H1 (cell line): ENCODE data around the gene LILRA1. TPM values are rescaled to one million over a fixed set of nuclear protein-coding genes. Genes with fewer than 3 reads are reported as not detected.

Experiments used
- CTCF ChIA-PET: fragments of 300-600 bp; sonication (Branson Sonifier 250); formaldehyde crosslinking; loops from one replicate; lab custom pipeline; 2021; ENCODE audit not compliant: partially characterized antibody; lab: Charles Lee
- POLR2A ChIA-PET: fragments of 300-600 bp; sonication (Branson Sonifier 250); formaldehyde crosslinking; loops from one replicate; lab custom pipeline; 2021; ENCODE audit warnings: inconsistent platforms; ENCODE audit not compliant: partially characterized antibody; lab: Charles Lee
- DNase-seq, 2 experiments: peaks; one replicate each; pipeline versions ENCODE4 v3.0.0 to v3.0.0-alpha.2; 2010 to 2022; ENCODE audit warnings: low spot score in 2 of 2, low read depth in 1 of 2, mixed read lengths in 1 of 2
- FAIRE-seq: peaks from 2 replicates; lab custom pipeline; 2011; peaks lifted over from hg19 to GRCh38; lab: Jason Lieb, UNC
- H2AFZ ChIP-seq: 2 replicates; pipeline ENCODE4 v1.8.1; 2012; ENCODE audit warnings: low read length, inconsistent platforms
- H2AK5ac ChIP-seq: 2 replicates; pipeline ENCODE4 v1.6.1; 2013; ENCODE audit warnings: low read depth, low read length
- H2BK120ac ChIP-seq: replicated peaks from 2 replicates; pipeline ENCODE3; 2013; ENCODE audit warnings: low read depth, low read length, inconsistent platforms
- H2BK12ac ChIP-seq: 2 replicates; pipeline ENCODE4 v1.6.1; 2013; ENCODE audit warnings: low read depth, low read length
- H2BK15ac ChIP-seq: 2 replicates; pipeline ENCODE4 v1.6.1; 2013; ENCODE audit warnings: low read length
- H2BK20ac ChIP-seq: 2 replicates; pipeline ENCODE4 v1.6.1; 2013; ENCODE audit warnings: low read length
- H2BK5ac ChIP-seq: 2 replicates; pipeline ENCODE4 v1.6.1; 2013; ENCODE audit warnings: low read depth, low read length
- H3K14ac ChIP-seq: 2 replicates; pipeline ENCODE4 v1.6.1; 2013; ENCODE audit warnings: inconsistent platforms; ENCODE audit not compliant: insufficient read length
- H3K18ac ChIP-seq: 2 replicates; pipeline ENCODE4 v1.6.1; 2013; ENCODE audit warnings: low read length; ENCODE audit errors: extremely low read depth
- H3K23ac ChIP-seq: 2 replicates; pipeline ENCODE4 v1.6.1; 2013; ENCODE audit warnings: inconsistent platforms; ENCODE audit not compliant: insufficient read length
- H3K23me2 ChIP-seq: 2 replicates; pipeline ENCODE4 v1.6.1; 2013; ENCODE audit warnings: low read depth, low read length
- H3K27ac ChIP-seq: 2 replicates; pipeline ENCODE4 v1.6.1; 2011; ENCODE audit warnings: low read depth, low read length, inconsistent platforms
- H3K27me3 ChIP-seq, 4 experiments: replicated peaks in 1 of 4; 1 replicate in 1 of 4; 2 replicates in 3 of 4; pipeline versions ENCODE4 v1.6.1 to v1.8.1; 2011 to 2013; ENCODE audit warnings: low read length in 3 of 4, mild to moderate bottlenecking in 3 of 4, inconsistent platforms in 2 of 4, mixed read lengths in 2 of 4, moderate library complexity in 1 of 4; ENCODE audit not compliant: control insufficient read depth in 3 of 4, insufficient read depth in 3 of 4; ENCODE audit errors: extremely low read depth in 1 of 4
- H3K36me3 ChIP-seq, 4 experiments: 2 replicates each; pipeline versions ENCODE4 v1.6.1 to v1.8.1; 2011 to 2013; ENCODE audit warnings: mild to moderate bottlenecking in 4 of 4, low read length in 3 of 4, moderate library complexity in 2 of 4, control low read depth in 1 of 4, inconsistent platforms in 1 of 4; ENCODE audit not compliant: insufficient read depth in 4 of 4, control insufficient read depth in 2 of 4
- H3K4ac ChIP-seq: replicated peaks from 2 replicates; pipeline ENCODE3; 2013; ENCODE audit warnings: low read length, low read depth, mixed read lengths, inconsistent platforms; ENCODE audit not compliant: insufficient read length
- H3K4me1 ChIP-seq, 4 experiments: replicated peaks in 1 of 4; 1 replicate in 1 of 4; 2 replicates in 3 of 4; pipeline versions ENCODE4 v1.6.1 to v1.8.1; 2011 to 2013; ENCODE audit warnings: low read length in 3 of 4, inconsistent platforms in 2 of 4, mixed read lengths in 1 of 4; ENCODE audit not compliant: insufficient read depth in 4 of 4, control insufficient read depth in 3 of 4
- H3K4me2 ChIP-seq, 2 experiments: 2 replicates each; pipeline versions ENCODE4 v1.6.1 to v1.8.1; 2011 to 2013; ENCODE audit warnings: low read depth in 2 of 2, low read length in 2 of 2, control low read depth in 1 of 2, inconsistent platforms in 1 of 2, mild to moderate bottlenecking in 1 of 2; ENCODE audit not compliant: insufficient read depth in 1 of 2
- H3K4me3 ChIP-seq, 4 experiments: fragments of 200-600, 300-600 bp in 1 of 4; sonication (generic), shearing (Covaris generic), sonication (Bioruptor Twin) in 1 of 4; 2 replicates each; pipeline versions ENCODE4 v1.5.1 to v1.8.1; 2011 to 2016; ENCODE audit warnings: low read length in 4 of 4, low read depth in 3 of 4, control low read depth in 2 of 4, inconsistent platforms in 2 of 4, mild to moderate bottlenecking in 2 of 4, mixed read lengths in 1 of 4, moderate library complexity in 1 of 4; ENCODE audit not compliant: insufficient read depth in 2 of 4; ENCODE audit errors: extremely low read depth in 1 of 4
- H3K56ac ChIP-seq: replicated peaks from 2 replicates; pipeline ENCODE3; 2013; ENCODE audit warnings: low read depth, mild to moderate bottlenecking, mixed read lengths, low read length, inconsistent platforms; ENCODE audit not compliant: insufficient read length
- H3K79me1 ChIP-seq: 2 replicates; pipeline ENCODE4 v1.6.1; 2013; ENCODE audit warnings: low read depth, low read length, control low read depth
- H3K79me2 ChIP-seq, 2 experiments: 2 replicates each; pipeline versions ENCODE4 v1.6.1 to v1.8.1; 2012 to 2013; ENCODE audit warnings: low read length in 2 of 2, mild to moderate bottlenecking in 2 of 2, inconsistent platforms in 1 of 2; ENCODE audit not compliant: insufficient read depth in 2 of 2, control insufficient read depth in 1 of 2
- H3K9ac ChIP-seq, 4 experiments: replicated peaks in 1 of 4; 1 replicate in 1 of 4; 2 replicates in 3 of 4; pipeline versions ENCODE4 v1.6.1 to v1.8.1; 2011 to 2013; ENCODE audit warnings: low read depth in 3 of 4, low read length in 3 of 4, control low read depth in 2 of 4, mild to moderate bottlenecking in 2 of 4, moderate library complexity in 2 of 4, inconsistent platforms in 1 of 4; ENCODE audit errors: extremely low read depth in 1 of 4
- H3K9me3 ChIP-seq, 2 experiments: 2 replicates each; pipeline versions ENCODE4 v1.6.1 to v1.8.1; 2012 to 2013; ENCODE audit warnings: mild to moderate bottlenecking in 2 of 2, moderate library complexity in 2 of 2, control low read depth in 1 of 2, inconsistent platforms in 1 of 2, low read depth in 1 of 2, low read length in 1 of 2, mixed read lengths in 1 of 2; ENCODE audit not compliant: insufficient read depth in 2 of 2
- H4K20me1 ChIP-seq, 2 experiments: replicated peaks in 1 of 2; 2 replicates each; pipeline versions ENCODE3 to v1.8.1; 2011 to 2013; ENCODE audit warnings: inconsistent platforms in 2 of 2, low read length in 2 of 2, mild to moderate bottlenecking in 1 of 2; ENCODE audit not compliant: insufficient read depth in 2 of 2, control insufficient read depth in 1 of 2
- H4K5ac ChIP-seq: 2 replicates; pipeline ENCODE4 v1.6.1; 2013; ENCODE audit warnings: low read length, low read depth, mixed read lengths, inconsistent platforms; ENCODE audit not compliant: insufficient read length
- H4K8ac ChIP-seq: 2 replicates; pipeline ENCODE4 v1.8.0; 2013; ENCODE audit warnings: mild to moderate bottlenecking, moderate library complexity, low read length, inconsistent platforms; ENCODE audit not compliant: insufficient read depth; ENCODE audit errors: extremely low read depth
- H4K91ac ChIP-seq: replicated peaks from 2 replicates; pipeline ENCODE3; 2013; ENCODE audit warnings: low read length, mixed read lengths, inconsistent platforms; ENCODE audit not compliant: insufficient read length
- EGR1 ChIP-seq: IDR thresholded peaks from 2 replicates; pipeline ENCODE4 v1.6.1; 2011; ENCODE audit warnings: low read depth, low read length, borderline replicate concordance
- KDM4A ChIP-seq: IDR thresholded peaks from one replicate; pipeline ENCODE4 v1.7.1; 2012; ENCODE audit warnings: low read depth, mild to moderate bottlenecking, moderate library complexity, low read length, inconsistent platforms; ENCODE audit not compliant: severe bottlenecking
- POLR2A ChIP-seq, 2 experiments: IDR thresholded peaks; 1 replicate in 1 of 2; 2 replicates in 1 of 2; pipeline ENCODE4 v1.6.1; 2011; ENCODE audit warnings: low read depth in 2 of 2, low read length in 2 of 2, mild to moderate bottlenecking in 2 of 2; ENCODE audit errors: control extremely low read depth in 1 of 2
- RFX5 ChIP-seq: IDR thresholded peaks from 2 replicates; pipeline ENCODE4 v1.6.1; 2011; ENCODE audit warnings: low read depth, low read length, improper control_type of control experiment, borderline replicate concordance
- SIRT6 ChIP-seq: IDR thresholded peaks from one replicate; pipeline ENCODE4 v1.7.1; 2012; ENCODE audit warnings: low read length, inconsistent platforms
- SP4 ChIP-seq: IDR thresholded peaks from 2 replicates; pipeline ENCODE4 v1.6.1; 2012; ENCODE audit warnings: low read length, inconsistent platforms
- WGBS, 2 experiments: shearing (Covaris generic) in 1 of 2; methylation state at CpG; one replicate each; pipeline versions ENCODE4 v1.1.6 to v1.1.7; 2013 to 2015; ENCODE audit warnings: low lambda C conversion rate in 2 of 2, mixed read lengths in 2 of 2, inconsistent platforms in 1 of 2, low coverage in 1 of 2, missing lambda C conversion rate in 1 of 2; ENCODE audit not compliant: insufficient replicate concordance in 2 of 2, insufficient coverage in 1 of 2, insufficient read length in 1 of 2; ENCODE audit errors: extremely low coverage in 1 of 2, missing lambda C conversion rate in 1 of 2; 5-methylcytosine and 5-hydroxymethylcytosine counted together
- polyA plus RNA-seq, 7 experiments: library from polyadenylated mRNA; depleted of rRNA in 3 of 7; stranded (reverse) in 5 of 7; unstranded in 2 of 7; fragments of >200 nt in 5 of 7; fragments of 200-250 nt in 2 of 7; gene quantifications; 1 replicate in 5 of 7; 2 replicates in 1 of 7; 4 replicates in 1 of 7; pipeline versions ENCODE4 v1.2.1 to v1.2.3, GENCODE V29; 2011 to 2013; ENCODE audit warnings: missing spikeins in 2 of 7, mixed read lengths in 2 of 7
- total RNA-seq: library from RNA; stranded (reverse); fragmentation: NEBNext Ultra II Directional; extraction: Animal tissue kit (Norgen Biotek cat#: 25700); gene quantifications from 2 replicates; pipeline ENCODE4 v1.2.1, GENCODE V29; 2021

LILRA1 gene
- total and polyA plus RNA-seq, 2 of the 8 experiments (the other 6 are each of a cell fraction or from before 2014, with no cell fraction given) = not detected

- H3K9me3 ChIP-seq = peaks cover 66 to 83% of the 10 kb centered on the region in 2 experiments
- no peak overlapping the region for H2BK15ac ChIP-seq
- H3K56ac ChIP-seq = no peak overlapping the region
- no peak overlapping the region for H3K4me3 ChIP-seq
- H3K18ac ChIP-seq = no peak overlapping the region
- FAIRE-seq (no peak), DNase-seq (no peak)
- no peaks in the 10 kb centered on the region for H3K4me1 ChIP-seq
- 35% methylated on average over 4 of the region's 4 CpGs; no CpG with 5 or more reads in 1 of the 2 experiments for WGBS, 2 experiments
- CTCF ChIA-PET = no interaction called here
- no peak overlapping the region for H3K27ac ChIP-seq
- no peak overlapping the region for H2BK5ac ChIP-seq
- no peak overlapping the region for H2BK120ac ChIP-seq
- H4K8ac ChIP-seq = no peak overlapping the region
- no peaks in the 10 kb centered on the region for H3K23me2 ChIP-seq
- H3K79me1 ChIP-seq = no peaks in the 10 kb centered on the region
- no peaks in the 10 kb centered on the region for H3K36me3 ChIP-seq
- H3K27me3 ChIP-seq = no peaks in the 10 kb centered on the region
- H3K4ac ChIP-seq = no peak overlapping the region
- no peak overlapping the region for H2BK12ac ChIP-seq
- TF ChIP-seq SIRT6 (no peak), POLR2A (IDR thresholded peaks at IDR 0.05; ENCODE audit: control extremely low read depth in 1 of 2, low read depth in 2 of 2, low read length in 2 of 2) (no peak), KDM4A (no peak), SP4 (no peak), EGR1 (no peak), RFX5 (no peak)
- TF ChIP-seq, all 59 proteins: peak for 0
- no peak overlapping the region for H3K4me2 ChIP-seq
- H4K5ac ChIP-seq = no peak overlapping the region
- no peaks in the 10 kb centered on the region for H3K79me2 ChIP-seq
- no peak overlapping the region for H2AK5ac ChIP-seq
- H4K20me1 ChIP-seq = no peaks in the 10 kb centered on the region
- H3K9ac ChIP-seq = no peak overlapping the region
- H4K91ac ChIP-seq = no peak overlapping the region
- H3K14ac ChIP-seq = no peak overlapping the region
- no peak overlapping the region for H2BK20ac ChIP-seq
- no peak overlapping the region for H3K23ac ChIP-seq
- H2AFZ ChIP-seq = no peak overlapping the region
- POLR2A ChIA-PET = no interaction called here
Measured at GRCh38 chr19:54574051-54574450, 19.4 kb upstream of the LILRA1 start.
